ENCODE results near the gene CDKAL1.

DNA sequence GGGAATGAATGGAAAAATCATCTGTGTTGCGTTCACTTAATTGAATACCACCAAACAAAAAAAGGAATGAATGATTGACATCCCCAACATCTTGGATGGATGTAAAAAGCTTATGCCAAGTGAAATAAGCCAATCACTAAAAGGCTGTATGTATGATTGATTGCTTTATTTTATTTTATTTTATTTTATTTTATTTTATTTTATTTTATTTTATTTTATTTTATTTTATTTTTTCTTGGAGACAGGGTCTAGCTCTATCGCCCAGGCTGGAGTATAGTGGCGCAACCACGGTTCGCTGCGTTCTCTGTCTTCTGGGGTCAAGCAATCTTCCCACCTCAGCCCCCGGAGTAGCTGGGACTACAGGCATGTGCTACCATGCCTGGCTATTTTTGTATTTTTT, 263.3 kb downstream of the CDKAL1 start:
- no peak for TF ChIP-seq EZH2phosphoT487 (IDR thresholded peaks at IDR 0.05; ENCODE audit: borderline replicate concordance)
- TF ChIP-seq, protein P1, sequence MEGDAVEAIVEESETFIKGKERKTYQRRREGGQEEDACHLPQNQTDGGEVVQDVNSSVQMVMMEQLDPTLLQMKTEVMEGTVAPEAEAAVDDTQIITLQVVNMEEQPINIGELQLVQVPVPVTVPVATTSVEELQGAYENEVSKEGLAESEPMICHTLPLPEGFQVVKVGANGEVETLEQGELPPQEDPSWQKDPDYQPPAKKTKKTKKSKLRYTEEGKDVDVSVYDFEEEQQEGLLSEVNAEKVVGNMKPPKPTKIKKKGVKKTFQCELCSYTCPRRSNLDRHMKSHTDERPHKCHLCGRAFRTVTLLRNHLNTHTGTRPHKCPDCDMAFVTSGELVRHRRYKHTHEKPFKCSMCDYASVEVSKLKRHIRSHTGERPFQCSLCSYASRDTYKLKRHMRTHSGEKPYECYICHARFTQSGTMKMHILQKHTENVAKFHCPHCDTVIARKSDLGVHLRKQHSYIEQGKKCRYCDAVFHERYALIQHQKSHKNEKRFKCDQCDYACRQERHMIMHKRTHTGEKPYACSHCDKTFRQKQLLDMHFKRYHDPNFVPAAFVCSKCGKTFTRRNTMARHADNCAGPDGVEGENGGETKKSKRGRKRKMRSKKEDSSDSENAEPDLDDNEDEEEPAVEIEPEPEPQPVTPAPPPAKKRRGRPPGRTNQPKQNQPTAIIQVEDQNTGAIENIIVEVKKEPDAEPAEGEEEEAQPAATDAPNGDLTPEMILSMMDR (conservative IDR thresholded peaks at IDR 0.05; ENCODE audit: low read length), result no peak
